DMS153 treated with DMSO at 0.1 percent for 48 hours (cell line): ENCODE data around the gene CXCR6.

Experiments
- DNase-seq: peaks from one replicate; lab custom pipeline; 2025; ENCODE audit not compliant: unreplicated experiment; lab: John Stamatoyannopoulos, UW

Gene CXCR6

GRCh38 chr3:45966950-45967640 lies 23.8 kb downstream of the CXCR6 start:
- no peak for DNase-seq

GRCh38 chr3:45967724-45968123 lies 24.5 kb downstream of the CXCR6 start:
- DNase-seq: no peak

GRCh38 chr3:45968149-45968548 lies 24.9 kb downstream of the CXCR6 start:
- DNase-seq: no peak

GRCh38 chr3:45968706-45969105 lies 25.4 kb downstream of the CXCR6 start:
- no peak for DNase-seq

GRCh38 chr3:45969116-45969515 lies 25.9 kb downstream of the CXCR6 start:
- DNase-seq: no peak

GRCh38 chr3:45969953-45970352 lies 26.7 kb downstream of the CXCR6 start:
- no peak for DNase-seq

GRCh38 chr3:45972534-45973402 lies 29.5 kb downstream of the CXCR6 start:
- no peak for DNase-seq

- no peak for DNase-seq
Observed at GRCh38 chr3:45974686-45975085, 31.4 kb downstream of the CXCR6 start.

GRCh38 chr3:45975686-45976085 lies 32.4 kb downstream of the CXCR6 start:
- no peak for DNase-seq

GRCh38 chr3:45976191-45977091 lies 33.2 kb downstream of the CXCR6 start:
- no peak for DNase-seq

GRCh38 chr3:45978006-45978761 lies 34.9 kb downstream of the CXCR6 start:
- DNase-seq: no peak

GRCh38 chr3:45979378-45979777 lies 36.1 kb downstream of the CXCR6 start:
- DNase-seq: no peak

GRCh38 chr3:45980229-45980813 lies 37.1 kb downstream of the CXCR6 start:
- DNase-seq: no peak

GRCh38 chr3:45980819-45981218 lies 37.6 kb downstream of the CXCR6 start:
- DNase-seq: no peak

- DNase-seq: no peak
Observed at GRCh38 chr3:45981346-45982074, 38.2 kb downstream of the CXCR6 start.

- no peak for DNase-seq
Observed at GRCh38 chr3:45983770-45984169, 40.5 kb downstream of the CXCR6 start.

GRCh38 chr3:45984331-45985312 lies 41.4 kb downstream of the CXCR6 start:
- DNase-seq: no peak

- no peak for DNase-seq
Observed at GRCh38 chr3:45985532-45986302, 42.5 kb downstream of the CXCR6 start.
